AG04449 (cell line): ENCODE data around the gene TFDP3.

ENCODE experiments used
- CTCF ChIA-PET: fragments of 350-600 bp; formaldehyde crosslinking; extraction: SDS; loops from one replicate; lab custom pipeline; 2021; ENCODE audit warnings: antibody characterized with exemption; lab: Yijun Ruan, JAX
- POLR2A ChIA-PET: fragments of 400-600, 350-600 bp; formaldehyde crosslinking; extraction: SDS; loops from one replicate; lab custom pipeline; 2020; ENCODE audit warnings: antibody characterized with exemption, inconsistent platforms; lab: Yijun Ruan, JAX
- DNase-seq: peaks from one replicate; pipeline ENCODE4 v3.0.0-alpha.2; 2010; ENCODE audit warnings: low read depth, low spot score
- H3K4me3 ChIP-seq: 2 replicates; pipeline ENCODE4 v1.5.1; 2011; ENCODE audit warnings: low read depth, mild to moderate bottlenecking, control low read depth, low read length
- CTCF ChIP-seq: IDR thresholded peaks from one replicate; pipeline ENCODE4 v1.5.1; 2011; ENCODE audit warnings: mild to moderate bottlenecking, moderate library complexity, low read length, control low read depth, inconsistent platforms; ENCODE audit not compliant: insufficient read depth; ENCODE audit errors: missing control alignments

The TFDP3 gene

GRCh38 chrX:133191739-133192039 lies 26.5 kb downstream of the TFDP3 start:
- POLR2A ChIA-PET: no interaction called here
- CTCF ChIA-PET: no interaction called here
- no peak for TF ChIP-seq CTCF
- H3K4me3 ChIP-seq: no peak overlapping the region
- no peak for DNase-seq

GRCh38 chrX:133190877-133191738 lies 27.0 kb downstream of the TFDP3 start:
- ChIA-PET CTCF (no interaction called here), POLR2A (no interaction called here)
- TF ChIP-seq CTCF: no peak
- no peak overlapping the region for H3K4me3 ChIP-seq
- DNase-seq: no peak

GRCh38 chrX:133189195-133189594 lies 29.0 kb downstream of the TFDP3 start:
- no peak for DNase-seq
- POLR2A ChIA-PET: no interaction called here
- no peak for TF ChIP-seq CTCF
- CTCF ChIA-PET: no interaction called here
- H3K4me3 ChIP-seq: no peak overlapping the region

GRCh38 chrX:133188631-133189030 lies 29.5 kb downstream of the TFDP3 start:
- POLR2A ChIA-PET: no interaction called here
- CTCF ChIA-PET: no interaction called here
- DNase-seq: no peak
- no peak overlapping the region for H3K4me3 ChIP-seq
- TF ChIP-seq CTCF: no peak

GRCh38 chrX:133185938-133186337 lies 32.2 kb downstream of the TFDP3 start:
- no peak overlapping the region for H3K4me3 ChIP-seq
- CTCF ChIA-PET: no interaction called here
- no peak for TF ChIP-seq CTCF
- DNase-seq: no peak
- POLR2A ChIA-PET: no interaction called here

- DNase-seq: no peak
- POLR2A ChIA-PET: no interaction called here
- CTCF ChIA-PET: no interaction called here
- H3K4me3 ChIP-seq: no peak overlapping the region
- no peak for TF ChIP-seq CTCF
These were observed 33.0 kb downstream of the TFDP3 start for GRCh38 chrX:133185119-133185518.
